Immature natural killer cell (primary cell): ENCODE results near the gene C6orf120. TPM values are rescaled to one million over a fixed set of nuclear protein-coding genes. Genes with fewer than 3 reads are reported as not detected.

Source experiments
- DNase-seq, 3 donors: peaks; one replicate each; pipeline ENCODE4 v3.0.0; 2022; ENCODE audit warnings: mixed read lengths in 1 of 3
- H3K27ac Mint-ChIP-seq, 6 donors: one replicate each; pipeline ENCODE4 v1.8.0; 2020; ENCODE audit warnings: mixed read lengths in 6 of 6, mild to moderate bottlenecking in 5 of 6, inconsistent platforms in 4 of 6, moderate library complexity in 3 of 6
- H3K27me3 Mint-ChIP-seq, 3 donors: one replicate each; pipeline ENCODE4 v1.8.0; 2020 to 2021; ENCODE audit warnings: low read depth in 3 of 3, mild to moderate bottlenecking in 3 of 3, mixed read lengths in 3 of 3, moderate library complexity in 3 of 3, inconsistent platforms in 1 of 3
- H3K36me3 Mint-ChIP-seq, 3 donors: one replicate each; pipeline ENCODE4 v1.8.0; 2020; ENCODE audit warnings: mixed read lengths in 3 of 3, inconsistent platforms in 2 of 3, mild to moderate bottlenecking in 2 of 3
- H3K4me1 Mint-ChIP-seq, 2 donors: one replicate each; pipeline ENCODE4 v1.8.0; 2020; ENCODE audit warnings: inconsistent platforms in 2 of 2, mild to moderate bottlenecking in 2 of 2, mixed read lengths in 2 of 2, moderate library complexity in 1 of 2
- H3K4me3 Mint-ChIP-seq, 5 donors: one replicate each; pipeline ENCODE4 v1.8.0; 2020; ENCODE audit warnings: mild to moderate bottlenecking in 5 of 5, mixed read lengths in 5 of 5, inconsistent platforms in 3 of 5, moderate library complexity in 3 of 5
- H3K9me3 Mint-ChIP-seq, 6 donors: one replicate each; pipeline ENCODE4 v1.8.0; 2020; ENCODE audit warnings: mild to moderate bottlenecking in 6 of 6, mixed read lengths in 6 of 6, inconsistent platforms in 4 of 6, moderate library complexity in 3 of 6
- polyA plus RNA-seq, 3 donors: library from polyadenylated mRNA; unstranded; fragments of 300-500 nt; fragmentation: Illumina TruSeq; gene quantifications; one replicate each; pipeline ENCODE4 v1.2.3, GENCODE V29; 2021

C6orf120 gene
- polyA plus RNA-seq, 3 donors from 2014 or later = 2.2 to 10.1 (median 4.9) TPM

DNA sequence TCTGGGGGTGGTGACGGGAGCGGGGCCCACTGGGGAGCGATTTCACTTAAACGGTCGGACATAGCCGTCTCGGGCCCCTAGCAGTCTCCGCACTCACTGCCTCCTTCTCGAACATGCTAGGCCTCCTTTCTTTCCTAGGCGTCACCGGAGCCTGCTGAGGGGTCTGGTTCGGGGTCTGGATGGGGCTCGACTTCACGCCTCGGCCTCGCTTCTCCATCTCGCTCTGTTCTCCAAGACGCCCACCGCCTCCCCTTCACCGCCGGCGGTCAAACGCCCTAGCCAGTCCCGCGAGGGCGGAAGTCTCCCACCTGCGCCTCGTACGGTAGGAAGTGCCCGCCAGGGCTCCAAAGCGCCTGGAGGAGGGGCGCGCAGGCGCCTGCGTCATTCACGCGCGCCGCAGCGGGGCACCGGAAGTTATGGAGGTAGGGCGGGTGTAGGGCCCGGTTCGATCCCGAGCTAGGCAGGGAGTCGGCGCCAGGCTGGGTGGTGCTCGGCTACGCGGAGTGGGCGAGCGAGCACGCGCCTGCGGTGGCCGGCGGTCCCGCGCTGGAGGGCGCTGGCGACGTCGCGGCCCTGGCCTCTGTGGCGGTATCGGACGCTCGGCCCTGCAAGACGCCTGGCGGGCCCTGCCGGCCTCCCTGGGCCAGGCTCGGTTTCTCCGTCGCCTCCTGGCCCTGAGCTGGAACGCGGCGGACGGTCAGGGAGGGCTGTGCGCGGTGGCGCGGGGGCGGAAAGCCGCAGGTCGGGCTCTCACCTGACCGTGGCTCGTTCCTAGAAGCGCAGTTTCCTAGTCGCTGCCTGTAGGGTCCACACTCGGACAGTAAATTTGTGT, 49.5 kb downstream of the C6orf120 start, which contains the start of the genes DYNLT2 and ERMARD:
DYNLT2 (minus strand) TSS at position 331 of the 832 bp plus-strand sequence; CDS start at position 217, 114 bp downstream.
ERMARD (plus strand) TSS at position 381 of the 832 bp plus-strand sequence; CDS start at position 417, 36 bp downstream.
- Mint-ChIP-seq H3K4me3 (peak within 1 kb of the TSS; percentile 96 to 100 (median 99)), H3K9me3 (no peaks in the 10 kb centered on the region), H3K4me1 (peaks cover 28 to 39% of the 10 kb centered on the region in 2 donors), H3K27ac (peak within 1 kb of the TSS; percentile 98 to 100 (median 100)), H3K36me3 (peaks cover 2 to 4% (median 3%) of the 10 kb centered on the region in 3 donors), H3K27me3 (peaks cover 3 to 6% (median 5%) of the 10 kb centered on the region in 3 donors)
- peak; percentile 94 to 95 (median 94) for DNase-seq

DNA sequence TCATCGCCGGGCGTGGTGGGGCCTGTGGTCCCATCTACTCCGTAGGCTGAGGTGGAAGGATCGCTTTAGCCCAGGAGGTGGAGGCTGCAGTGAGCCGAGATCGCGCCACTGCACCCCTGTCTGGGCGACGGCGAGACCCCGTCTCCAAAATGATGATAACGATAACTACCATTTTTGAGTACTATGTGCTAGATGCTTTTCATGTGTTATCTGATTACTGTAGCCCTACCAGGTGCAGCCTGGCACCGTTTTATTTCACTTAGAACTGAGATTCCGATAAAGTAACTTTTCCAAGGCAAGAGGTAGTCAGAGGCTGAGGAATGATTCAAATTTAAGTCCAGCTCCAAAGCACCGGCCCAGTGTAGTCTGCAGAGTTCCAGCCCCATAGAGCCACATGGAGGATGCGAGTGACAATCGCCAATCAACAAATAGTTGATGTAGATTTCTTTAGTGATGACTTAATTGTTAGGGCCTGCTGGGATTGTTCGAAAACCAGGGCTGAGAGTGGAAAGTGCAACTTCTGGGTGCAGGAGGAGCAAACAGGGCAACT, 50.2 kb downstream of the C6orf120 start:
- Mint-ChIP-seq H3K27me3 (peaks cover 3 to 6% (median 5%) of the 10 kb centered on the region in 3 donors), H3K36me3 (peaks cover 5 to 9% (median 6%) of the 10 kb centered on the region in 3 donors), H3K27ac (peak overlapping the region; percentile 90 to 99 (median 94)), H3K4me3 (peak overlapping the region; percentile 84 to 99 (median 98)), H3K4me1 (peaks cover 28 to 39% of the 10 kb centered on the region in 2 donors), H3K9me3 (no peaks in the 10 kb centered on the region)
- DNase-seq = no peak

Other genes with a start within 250 kb of the C6orf120 start
- 1 to 10 TPM; 1.7 to 5.1 (median 4.0) TPM for gene WDR27, start 97 bp upstream of the C6orf120 start, polyA plus RNA-seq
- gene PHF10, start 22.4 kb downstream of the C6orf120 start, polyA plus RNA-seq = 10 to 100 TPM in 1 of 3 donors, 1 to 10 TPM in 2; 6.0 to 13.0 (median 7.9) TPM
- gene DYNLT2, start 49.4 kb downstream of the C6orf120 start, polyA plus RNA-seq = under 1 TPM; 0.21 to 0.68 (median 0.40) TPM
- 10 to 100 TPM in 1 of 3 donors, 1 to 10 TPM in 2; 4.2 to 11.6 (median 10.0) TPM for gene ERMARD, start 49.5 kb downstream of the C6orf120 start, polyA plus RNA-seq